Fibroblast of lung (primary cell): ENCODE measurements around the gene TNFRSF11A. TPM values are rescaled to one million over a fixed set of nuclear protein-coding genes. Genes with fewer than 3 reads are reported as not detected.

Experiments used
- DNase-seq, 2 donors: peaks; one replicate each; pipeline versions ENCODE4 v3.0.0 to v3.0.0-alpha.2; 2010; ENCODE audit warnings: low read depth in 2 of 2
- H2AFZ ChIP-seq: 2 replicates; pipeline ENCODE4 v1.5.1; 2012; ENCODE audit warnings: low read length, control low read depth, inconsistent platforms
- H3K27ac ChIP-seq: 2 replicates; pipeline ENCODE4 v1.5.1; 2011; ENCODE audit warnings: low read length, control low read depth; ENCODE audit not compliant: insufficient read depth
- H3K27me3 ChIP-seq: 2 replicates; pipeline ENCODE4 v1.5.1; 2011; ENCODE audit warnings: mild to moderate bottlenecking, low read length; ENCODE audit not compliant: control insufficient read depth, insufficient read depth
- H3K36me3 ChIP-seq: 2 replicates; pipeline ENCODE4 v1.5.1; 2011; ENCODE audit warnings: low read length; ENCODE audit not compliant: control insufficient read depth, insufficient read depth
- H3K4me1 ChIP-seq: 2 replicates; pipeline ENCODE4 v1.5.1; 2011; ENCODE audit warnings: low read length; ENCODE audit not compliant: control insufficient read depth, insufficient read depth; ENCODE audit errors: extremely low read depth
- H3K4me2 ChIP-seq: 2 replicates; pipeline ENCODE4 v1.5.1; 2011; ENCODE audit warnings: low read length, control low read depth; ENCODE audit not compliant: insufficient read depth; ENCODE audit errors: extremely low read depth
- H3K4me3 ChIP-seq, 4 experiments: fragments of 200-600 bp in 1 of 4; sonication (generic) in 1 of 4; replicated peaks in 1 of 4; 2 replicates each; pipeline ENCODE4 v1.5.1; 2011 to 2016; ENCODE audit warnings: low read length in 4 of 4, low read depth in 3 of 4, mild to moderate bottlenecking in 3 of 4, control low read depth in 2 of 4, inconsistent platforms in 1 of 4, mixed read lengths in 1 of 4; ENCODE audit not compliant: insufficient read depth in 1 of 4; ENCODE audit errors: control extremely low read depth in 1 of 4
- H3K79me2 ChIP-seq: 2 replicates; pipeline ENCODE4 v1.5.1; 2012; ENCODE audit warnings: mild to moderate bottlenecking, low read length, inconsistent platforms; ENCODE audit not compliant: control insufficient read depth, insufficient read depth
- H3K9ac ChIP-seq: 2 replicates; pipeline ENCODE4 v1.5.1; 2011; ENCODE audit warnings: mild to moderate bottlenecking, low read length, control low read depth; ENCODE audit not compliant: insufficient read depth
- H3K9me3 ChIP-seq: 2 replicates; pipeline ENCODE4 v1.5.1; 2012; ENCODE audit warnings: low read depth, low read length; ENCODE audit not compliant: control insufficient read depth, insufficient read depth
- H4K20me1 ChIP-seq: 2 replicates; pipeline ENCODE4 v1.5.1; 2011; ENCODE audit warnings: low read length; ENCODE audit not compliant: control insufficient read depth, insufficient read depth; ENCODE audit errors: extremely low read depth
- EZH2 ChIP-seq: IDR thresholded peaks from 2 replicates; pipeline ENCODE4 v1.5.1; 2012; ENCODE audit warnings: low read length, control low read depth, mild to moderate bottlenecking; ENCODE audit errors: missing control alignments
- polyA plus RNA-seq, 2 donors: library from polyadenylated mRNA; depleted of rRNA in 1 of 2; stranded (reverse) in 1 of 2; unstranded in 1 of 2; fragments of >200 nt; gene quantifications; 2 replicates each; pipeline ENCODE4 v1.2.1, GENCODE V29; 2011 to 2012; ENCODE audit warnings: missing spikeins in 1 of 2
- total RNA-seq: library from RNA; depleted of rRNA; stranded (reverse); fragments of >200 nt; gene quantifications from 2 replicates; pipeline ENCODE4 v1.2.1, GENCODE V29; 2014
- TF ChIP-seq, protein P1 (sequence below), 2 donors: IDR thresholded peaks in 1 of 2; conservative IDR thresholded peaks in 1 of 2; 1 replicate in 1 of 2; 2 replicates in 1 of 2; pipeline ENCODE4 v1.5.1; 2011 to 2012; ENCODE audit warnings: low read length in 2 of 2, control low read depth in 1 of 2, inconsistent platforms in 1 of 2, low read depth in 1 of 2, mild to moderate bottlenecking in 1 of 2

TNFRSF11A gene
- total and polyA plus RNA-seq, 2 donors (not counting 1 experiment from before 2014, with no cell fraction given), result 0.11 to 0.66 TPM

DNA sequence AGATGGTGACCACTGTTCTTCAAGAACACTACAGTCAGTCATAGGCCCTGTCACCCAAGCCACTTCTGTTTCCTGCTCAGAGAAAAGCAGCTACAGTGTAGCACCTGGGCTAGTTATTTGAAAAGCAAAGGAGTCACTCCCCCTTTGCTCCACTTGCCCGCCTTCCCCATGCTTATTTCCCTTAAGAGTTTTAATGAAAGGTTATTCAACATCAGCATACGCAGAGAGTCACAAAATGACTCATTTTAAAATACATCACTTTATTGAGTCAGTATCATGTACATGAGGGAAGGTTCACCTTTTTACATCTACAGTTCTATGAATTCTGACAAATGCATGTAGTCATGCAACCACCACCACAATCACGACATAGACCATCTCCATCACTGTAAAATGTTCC lies 71.3 kb downstream of the TNFRSF11A start:
- no peak overlapping the region for H2AFZ ChIP-seq
- TF ChIP-seq, protein P1, sequence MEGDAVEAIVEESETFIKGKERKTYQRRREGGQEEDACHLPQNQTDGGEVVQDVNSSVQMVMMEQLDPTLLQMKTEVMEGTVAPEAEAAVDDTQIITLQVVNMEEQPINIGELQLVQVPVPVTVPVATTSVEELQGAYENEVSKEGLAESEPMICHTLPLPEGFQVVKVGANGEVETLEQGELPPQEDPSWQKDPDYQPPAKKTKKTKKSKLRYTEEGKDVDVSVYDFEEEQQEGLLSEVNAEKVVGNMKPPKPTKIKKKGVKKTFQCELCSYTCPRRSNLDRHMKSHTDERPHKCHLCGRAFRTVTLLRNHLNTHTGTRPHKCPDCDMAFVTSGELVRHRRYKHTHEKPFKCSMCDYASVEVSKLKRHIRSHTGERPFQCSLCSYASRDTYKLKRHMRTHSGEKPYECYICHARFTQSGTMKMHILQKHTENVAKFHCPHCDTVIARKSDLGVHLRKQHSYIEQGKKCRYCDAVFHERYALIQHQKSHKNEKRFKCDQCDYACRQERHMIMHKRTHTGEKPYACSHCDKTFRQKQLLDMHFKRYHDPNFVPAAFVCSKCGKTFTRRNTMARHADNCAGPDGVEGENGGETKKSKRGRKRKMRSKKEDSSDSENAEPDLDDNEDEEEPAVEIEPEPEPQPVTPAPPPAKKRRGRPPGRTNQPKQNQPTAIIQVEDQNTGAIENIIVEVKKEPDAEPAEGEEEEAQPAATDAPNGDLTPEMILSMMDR (conservative IDR thresholded peaks at IDR 0.05 in 1 of 2, IDR thresholded peaks at IDR 0.05 in 1 of 2; ENCODE audit: low read depth in 1 of 2, low read length in 2 of 2), result no peak
- no peak for TF ChIP-seq EZH2
- no peak overlapping the region for H3K9ac ChIP-seq
- H3K4me1 ChIP-seq, result no peaks in the 10 kb centered on the region
- H3K27me3 ChIP-seq, result peaks cover 16% of the 10 kb centered on the region
- H3K36me3 ChIP-seq, result no peaks in the 10 kb centered on the region
- H3K27ac ChIP-seq, result no peak overlapping the region
- no peak overlapping the region for H3K4me3 ChIP-seq
- no peaks in the 10 kb centered on the region for H3K9me3 ChIP-seq
- no peaks in the 10 kb centered on the region for H4K20me1 ChIP-seq
- no peak overlapping the region for H3K4me2 ChIP-seq
- no peak for DNase-seq
- H3K79me2 ChIP-seq, result no peaks in the 10 kb centered on the region

DNA sequence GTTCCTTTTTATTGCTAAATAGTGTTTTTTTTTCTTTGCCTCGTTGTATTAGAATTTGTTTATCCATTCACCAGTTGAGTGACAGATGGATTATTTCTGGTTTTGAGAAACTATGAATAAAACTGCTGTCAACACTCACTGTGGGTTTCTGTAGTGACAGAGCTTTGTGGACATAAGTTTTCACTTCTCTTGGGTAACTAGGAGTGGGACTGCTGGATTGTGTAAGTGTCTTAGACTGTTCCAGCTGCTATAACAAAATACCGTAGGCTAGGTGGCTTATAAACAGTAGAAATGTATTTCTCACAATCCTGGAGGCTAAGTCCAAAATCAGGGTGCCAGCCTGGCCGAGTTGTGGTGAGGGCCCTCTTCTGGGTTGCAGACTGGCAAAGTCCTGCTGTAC lies 71.9 kb downstream of the TNFRSF11A start:
- H3K9me3 ChIP-seq, result no peaks in the 10 kb centered on the region
- H3K27ac ChIP-seq, result no peak overlapping the region
- H3K4me2 ChIP-seq, result no peak overlapping the region
- H2AFZ ChIP-seq, result no peak overlapping the region
- no peak overlapping the region for H3K4me3 ChIP-seq
- no peak overlapping the region for H3K9ac ChIP-seq
- no peak for DNase-seq
- TF ChIP-seq, protein P1 (conservative IDR thresholded peaks at IDR 0.05 in 1 of 2, IDR thresholded peaks at IDR 0.05 in 1 of 2; ENCODE audit: low read depth in 1 of 2, low read length in 2 of 2), result no peak
- no peak for TF ChIP-seq EZH2
- H3K4me1 ChIP-seq, result no peaks in the 10 kb centered on the region
- peaks cover 16% of the 10 kb centered on the region for H3K27me3 ChIP-seq
- H3K79me2 ChIP-seq, result no peaks in the 10 kb centered on the region
- H4K20me1 ChIP-seq, result no peaks in the 10 kb centered on the region
- no peaks in the 10 kb centered on the region for H3K36me3 ChIP-seq

DNA sequence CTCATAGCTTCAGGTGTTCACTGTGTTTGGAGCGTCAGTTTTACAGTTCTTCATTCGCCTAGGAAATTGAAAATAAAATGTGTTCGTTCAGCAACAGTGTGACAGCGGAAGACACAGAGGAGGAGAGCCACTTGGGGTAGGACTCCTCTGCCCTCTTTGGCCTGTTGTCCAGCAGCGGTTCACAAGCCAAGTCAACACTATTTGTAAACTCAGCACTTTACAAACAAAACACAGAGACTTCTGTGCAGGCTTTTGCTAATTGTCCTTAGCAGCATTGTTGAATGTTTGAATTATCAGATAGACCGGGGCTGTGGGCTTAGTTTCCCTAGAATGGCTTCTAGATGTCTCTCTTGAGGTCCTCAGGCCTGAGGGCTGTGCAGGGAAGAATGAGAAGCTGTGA lies 73.2 kb downstream of the TNFRSF11A start:
- Histone ChIP-seq H3K4me3 (no peak overlapping the region), H3K4me1 (no peaks in the 10 kb centered on the region), H3K27me3 (peaks cover 12% of the 10 kb centered on the region), H3K27ac (no peak overlapping the region), H4K20me1 (no peaks in the 10 kb centered on the region), H3K9ac (no peak overlapping the region), H3K9me3 (no peaks in the 10 kb centered on the region), H3K36me3 (no peaks in the 10 kb centered on the region), H3K4me2 (no peak overlapping the region), H2AFZ (no peak overlapping the region), H3K79me2 (no peaks in the 10 kb centered on the region)
- no peak for DNase-seq
- TF ChIP-seq EZH2, result no peak
- TF ChIP-seq, protein P1 (conservative IDR thresholded peaks at IDR 0.05 in 1 of 2, IDR thresholded peaks at IDR 0.05 in 1 of 2; ENCODE audit: low read depth in 1 of 2, low read length in 2 of 2), result no peak
